ENCODE measurements around the gene DOCK4.

DOCK4 gene

DNA sequence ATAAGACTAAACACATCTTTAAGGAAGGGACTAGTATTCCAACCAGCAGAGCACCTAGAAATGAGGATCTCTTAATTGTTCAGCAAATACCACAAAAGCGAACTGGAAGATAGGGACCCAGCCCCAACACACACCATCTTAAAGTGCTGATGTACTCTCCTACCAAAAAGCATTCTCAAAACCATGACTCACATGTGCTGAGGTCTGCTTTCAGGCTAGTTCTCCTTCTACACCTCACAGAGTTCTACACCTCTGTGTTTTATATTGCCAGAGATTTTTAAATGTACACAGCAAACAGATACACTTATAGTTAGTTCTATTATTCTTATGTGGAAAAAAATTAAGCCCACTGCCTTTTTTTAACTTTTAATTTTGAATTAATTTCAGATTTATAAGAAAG lies 191.9 kb downstream of the DOCK4 start:
- H3K4me3 ChIP-seq (ENCODE audit: low read depth, low read length): no peak overlapping the region
- TF ChIP-seq, protein P1, sequence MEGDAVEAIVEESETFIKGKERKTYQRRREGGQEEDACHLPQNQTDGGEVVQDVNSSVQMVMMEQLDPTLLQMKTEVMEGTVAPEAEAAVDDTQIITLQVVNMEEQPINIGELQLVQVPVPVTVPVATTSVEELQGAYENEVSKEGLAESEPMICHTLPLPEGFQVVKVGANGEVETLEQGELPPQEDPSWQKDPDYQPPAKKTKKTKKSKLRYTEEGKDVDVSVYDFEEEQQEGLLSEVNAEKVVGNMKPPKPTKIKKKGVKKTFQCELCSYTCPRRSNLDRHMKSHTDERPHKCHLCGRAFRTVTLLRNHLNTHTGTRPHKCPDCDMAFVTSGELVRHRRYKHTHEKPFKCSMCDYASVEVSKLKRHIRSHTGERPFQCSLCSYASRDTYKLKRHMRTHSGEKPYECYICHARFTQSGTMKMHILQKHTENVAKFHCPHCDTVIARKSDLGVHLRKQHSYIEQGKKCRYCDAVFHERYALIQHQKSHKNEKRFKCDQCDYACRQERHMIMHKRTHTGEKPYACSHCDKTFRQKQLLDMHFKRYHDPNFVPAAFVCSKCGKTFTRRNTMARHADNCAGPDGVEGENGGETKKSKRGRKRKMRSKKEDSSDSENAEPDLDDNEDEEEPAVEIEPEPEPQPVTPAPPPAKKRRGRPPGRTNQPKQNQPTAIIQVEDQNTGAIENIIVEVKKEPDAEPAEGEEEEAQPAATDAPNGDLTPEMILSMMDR (conservative IDR thresholded peaks at IDR 0.05; ENCODE audit: low read depth, low read length): no peak
- no peak for DNase-seq (ENCODE audit: low read depth)

DNA sequence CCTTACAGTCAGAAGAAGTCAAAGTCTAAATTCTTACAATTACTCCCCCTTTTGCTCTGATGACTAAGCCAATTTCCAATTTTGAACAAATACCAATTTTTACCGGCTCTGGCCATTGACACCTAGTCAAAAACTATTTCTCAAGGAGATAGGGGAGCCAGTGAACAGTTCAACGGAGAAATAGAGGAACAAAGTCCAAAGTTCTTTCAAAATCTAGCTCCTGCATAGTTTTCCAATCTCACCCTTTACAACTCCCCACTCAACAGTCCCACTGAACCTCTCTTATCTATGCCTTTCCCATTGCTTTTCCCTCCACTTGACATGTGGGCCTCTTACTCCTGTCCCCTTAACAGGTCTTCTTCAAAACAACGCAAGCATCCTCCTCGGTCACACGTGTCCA lies 192.9 kb downstream of the DOCK4 start:
- TF ChIP-seq, protein P1 (conservative IDR thresholded peaks at IDR 0.05; ENCODE audit: low read depth, low read length): no peak
- H3K4me3 ChIP-seq (ENCODE audit: low read depth, low read length): no peak overlapping the region
- DNase-seq (ENCODE audit: low read depth): no peak

DNA sequence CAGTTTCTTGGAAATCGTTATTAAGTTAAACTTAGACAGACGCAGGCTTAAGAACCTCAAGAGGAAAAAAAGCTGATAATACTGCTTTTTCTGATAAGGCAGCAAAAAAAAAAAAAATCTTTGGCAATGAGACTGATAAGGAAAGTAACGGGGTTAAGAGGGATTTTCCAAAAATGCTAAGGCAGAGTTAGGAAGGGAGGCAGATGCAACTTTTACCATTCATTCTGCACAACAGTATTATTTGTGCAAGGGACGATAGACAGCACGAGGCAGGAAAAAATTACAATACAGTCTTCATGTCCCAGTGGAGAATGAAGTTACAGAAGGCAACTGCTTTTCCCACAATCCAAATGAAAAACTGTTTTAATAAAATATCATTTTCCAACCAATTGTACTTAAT lies 194.0 kb downstream of the DOCK4 start:
- no peak overlapping the region for H3K4me3 ChIP-seq (ENCODE audit: low read depth, low read length)
- TF ChIP-seq, protein P1 (conservative IDR thresholded peaks at IDR 0.05; ENCODE audit: low read depth, low read length): no peak
- no peak for DNase-seq (ENCODE audit: low read depth)

DNA sequence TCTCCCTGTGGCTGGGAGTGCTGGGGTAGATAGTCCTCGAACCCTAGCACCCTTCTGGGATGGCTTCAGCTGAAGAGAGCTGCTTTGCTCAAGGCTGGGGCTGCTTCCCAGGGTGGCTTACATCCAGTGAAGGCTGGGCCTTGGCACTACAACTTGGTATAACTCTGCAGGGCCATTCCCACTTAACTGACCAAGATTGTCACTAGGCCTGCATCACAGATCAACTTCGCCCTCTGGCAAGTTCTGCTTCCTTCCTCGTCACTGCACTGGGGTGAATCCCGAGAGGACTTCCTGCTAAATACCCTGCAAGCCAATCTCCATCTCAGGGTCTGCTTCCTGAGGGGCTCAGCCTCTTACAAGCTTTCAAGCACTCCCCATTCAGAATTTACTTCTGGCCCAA lies 195.2 kb downstream of the DOCK4 start:
- no peak overlapping the region for H3K4me3 ChIP-seq (ENCODE audit: low read depth, low read length)
- no peak for DNase-seq (ENCODE audit: low read depth)
- TF ChIP-seq, protein P1 (conservative IDR thresholded peaks at IDR 0.05; ENCODE audit: low read depth, low read length): no peak

DNA sequence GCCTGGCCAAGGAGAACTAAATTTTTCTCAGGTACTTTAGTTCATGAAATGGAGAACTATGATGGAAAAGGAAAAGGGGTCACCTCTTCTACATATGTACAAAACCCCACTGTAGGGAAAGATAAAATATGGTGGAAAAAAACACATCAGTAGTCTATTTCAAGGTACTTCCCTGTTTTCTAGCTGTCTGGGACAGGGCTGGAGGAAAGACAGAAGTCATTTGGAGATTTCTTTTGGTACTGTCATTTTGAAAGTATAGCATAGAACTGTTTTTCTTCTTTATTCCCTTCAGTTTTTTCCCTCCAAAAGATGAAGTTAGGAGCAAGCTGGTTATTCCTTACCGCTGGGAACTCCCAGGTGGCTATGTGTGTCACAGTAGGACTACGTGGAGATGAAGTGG lies 196.1 kb downstream of the DOCK4 start:
- no peak for DNase-seq (ENCODE audit: low read depth)
- H3K4me3 ChIP-seq (ENCODE audit: low read depth, low read length): no peak overlapping the region
- TF ChIP-seq, protein P1 (conservative IDR thresholded peaks at IDR 0.05; ENCODE audit: low read depth, low read length): no peak

- H3K4me3 ChIP-seq (ENCODE audit: low read depth, low read length): no peak overlapping the region
- DNase-seq (ENCODE audit: low read depth): peak; percentile 85
- TF ChIP-seq, protein P1 (conservative IDR thresholded peaks at IDR 0.05; ENCODE audit: low read depth, low read length): no peak
Observed at GRCh38 chr7:112009081-112009480, 197.1 kb downstream of the DOCK4 start.

DNA sequence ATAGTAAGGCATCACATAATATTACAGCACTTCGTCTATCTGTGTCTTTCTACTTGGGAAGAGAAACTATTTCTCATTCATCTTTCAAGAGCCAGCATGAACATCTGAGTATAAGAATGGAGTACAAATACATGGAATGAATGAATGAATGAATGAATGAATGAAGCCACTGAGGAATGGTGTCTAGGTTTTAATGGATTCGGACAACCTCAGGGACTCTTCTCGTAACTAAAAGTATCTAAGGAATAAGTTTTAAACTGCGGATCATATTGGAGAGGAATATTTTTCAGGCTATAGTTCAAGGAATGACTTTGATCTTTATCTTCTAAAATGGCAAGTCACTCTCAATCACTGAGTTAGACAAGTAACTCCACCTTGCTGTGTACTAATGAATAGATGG lies 199.0 kb downstream of the DOCK4 start:
- no peak overlapping the region for H3K4me3 ChIP-seq (ENCODE audit: low read depth, low read length)
- TF ChIP-seq, protein P1 (conservative IDR thresholded peaks at IDR 0.05; ENCODE audit: low read depth, low read length): no peak
- DNase-seq (ENCODE audit: low read depth): no peak
